Stimulated activated CD4-positive, alpha-beta T cell treated with anti-CD3 and anti-CD28 coated beads, TNF-alpha, amount 100 ng/mL, for 48 hours (primary cell): Measurements from ENCODE around the gene TUBA3D.
"Not testable (repeated sequence)": the region's sequence is repeated elsewhere in the genome, so short reads cannot be mapped to it uniquely, and the experiment has no call there.

Experiments used
- DNase-seq, 3 donors: peaks; one replicate each; pipeline ENCODE4 v3.0.0-alpha.2; 2020; ENCODE audit warnings: low read depth in 3 of 3

Gene TUBA3D

DNA sequence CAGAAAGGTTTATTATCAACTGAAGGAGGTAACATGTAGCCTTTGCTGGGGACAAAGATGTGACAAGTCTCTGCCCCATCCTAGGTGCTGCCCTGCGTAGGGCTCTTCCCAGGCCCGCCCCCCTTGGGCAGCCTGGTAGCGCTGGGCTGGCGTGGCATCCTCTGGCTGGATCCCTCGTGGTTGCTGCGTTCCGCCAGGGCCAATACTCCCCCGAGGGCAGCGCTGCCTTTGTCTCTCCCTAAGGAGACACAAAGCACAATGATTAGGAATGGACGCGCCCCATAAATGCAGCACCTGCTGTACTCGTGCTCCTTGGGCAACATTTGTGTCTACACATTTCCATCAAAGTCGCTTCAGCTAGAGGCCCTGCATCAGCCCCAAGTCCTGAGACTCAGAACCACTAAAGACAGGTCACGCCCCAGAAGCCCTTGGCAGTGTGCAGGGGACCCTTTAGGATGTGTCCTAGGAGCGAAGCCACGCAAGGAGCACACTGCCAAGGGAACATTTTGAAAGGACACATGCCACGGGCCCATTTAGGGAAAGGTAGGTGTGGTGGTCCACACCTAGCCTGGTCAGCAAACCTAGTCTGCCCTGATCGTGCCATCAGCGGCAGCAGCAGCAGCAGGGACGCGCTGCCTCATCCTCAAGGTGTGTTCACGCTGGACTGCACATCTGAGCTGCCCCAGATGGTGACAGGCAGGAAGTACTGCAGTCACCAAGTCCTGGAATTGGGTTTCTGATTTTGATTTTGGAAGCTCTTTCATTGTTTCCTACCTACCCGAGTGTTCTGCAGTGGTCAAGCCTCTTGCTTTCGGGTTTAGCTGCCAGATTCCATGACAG lies 8.3 kb downstream of the TUBA3D start:
- not testable (repeated sequence) for DNase-seq

DNA sequence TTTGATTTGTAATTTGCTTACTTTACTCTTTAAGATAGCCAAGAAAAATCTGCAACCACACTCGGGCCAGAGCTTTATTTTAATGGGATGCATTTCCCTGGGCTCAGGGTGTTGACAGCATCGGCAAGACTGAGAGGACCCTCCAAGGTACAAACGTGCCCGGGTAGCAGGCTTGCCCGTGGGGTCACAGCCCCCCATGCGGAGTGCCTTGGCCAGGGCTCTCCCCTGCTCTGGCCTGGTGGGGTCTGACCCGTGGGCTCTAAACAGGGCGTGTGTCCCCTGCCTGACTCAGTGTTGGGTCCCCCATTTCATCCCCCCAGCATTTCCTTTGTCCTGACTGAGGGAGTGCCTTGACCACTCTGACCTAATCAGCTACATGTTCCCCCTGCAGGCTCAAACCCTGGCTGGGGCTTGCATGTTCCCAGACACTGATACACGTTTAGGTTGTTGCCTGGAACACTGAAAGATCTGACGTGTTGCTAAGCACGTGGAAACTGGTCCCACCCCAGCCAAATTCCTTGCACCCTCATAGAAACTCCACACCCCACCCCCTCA lies 9.1 kb downstream of the TUBA3D start:
- DNase-seq, result not testable (repeated sequence)

DNA sequence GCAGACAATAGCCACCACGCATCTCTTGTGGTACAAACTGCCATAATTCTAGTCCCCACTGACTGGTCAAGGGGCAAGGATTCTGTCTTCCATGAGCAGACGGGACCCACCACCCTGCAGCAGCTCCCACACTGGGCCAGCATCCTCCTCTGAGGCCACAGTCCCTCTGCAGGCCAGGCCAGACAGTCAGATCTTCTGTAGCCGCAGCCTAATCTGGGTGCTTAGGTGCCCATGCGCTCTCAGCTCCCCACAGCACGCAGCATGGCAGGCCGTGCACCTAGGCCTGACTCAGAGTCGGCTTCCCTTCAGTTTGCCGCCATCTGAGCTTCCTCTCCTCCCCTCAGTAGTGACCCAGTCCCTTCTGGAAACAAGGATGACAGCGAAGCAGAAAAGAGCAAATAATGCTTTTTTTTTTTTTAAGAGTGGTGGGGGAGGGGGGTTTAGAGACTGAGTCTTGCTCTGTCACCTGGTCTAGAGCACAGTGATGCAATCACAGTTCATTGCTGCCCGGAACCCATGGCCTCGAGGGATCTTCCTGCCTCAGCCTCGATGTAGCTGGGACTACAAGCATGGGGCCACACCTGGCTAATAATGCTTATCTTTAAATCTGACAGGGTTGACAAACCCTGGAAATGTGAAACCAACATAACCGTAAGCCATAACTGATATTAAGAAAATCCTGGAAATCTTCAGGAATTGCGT lies 10.4 kb downstream of the TUBA3D start:
- not testable (repeated sequence) for DNase-seq

DNA sequence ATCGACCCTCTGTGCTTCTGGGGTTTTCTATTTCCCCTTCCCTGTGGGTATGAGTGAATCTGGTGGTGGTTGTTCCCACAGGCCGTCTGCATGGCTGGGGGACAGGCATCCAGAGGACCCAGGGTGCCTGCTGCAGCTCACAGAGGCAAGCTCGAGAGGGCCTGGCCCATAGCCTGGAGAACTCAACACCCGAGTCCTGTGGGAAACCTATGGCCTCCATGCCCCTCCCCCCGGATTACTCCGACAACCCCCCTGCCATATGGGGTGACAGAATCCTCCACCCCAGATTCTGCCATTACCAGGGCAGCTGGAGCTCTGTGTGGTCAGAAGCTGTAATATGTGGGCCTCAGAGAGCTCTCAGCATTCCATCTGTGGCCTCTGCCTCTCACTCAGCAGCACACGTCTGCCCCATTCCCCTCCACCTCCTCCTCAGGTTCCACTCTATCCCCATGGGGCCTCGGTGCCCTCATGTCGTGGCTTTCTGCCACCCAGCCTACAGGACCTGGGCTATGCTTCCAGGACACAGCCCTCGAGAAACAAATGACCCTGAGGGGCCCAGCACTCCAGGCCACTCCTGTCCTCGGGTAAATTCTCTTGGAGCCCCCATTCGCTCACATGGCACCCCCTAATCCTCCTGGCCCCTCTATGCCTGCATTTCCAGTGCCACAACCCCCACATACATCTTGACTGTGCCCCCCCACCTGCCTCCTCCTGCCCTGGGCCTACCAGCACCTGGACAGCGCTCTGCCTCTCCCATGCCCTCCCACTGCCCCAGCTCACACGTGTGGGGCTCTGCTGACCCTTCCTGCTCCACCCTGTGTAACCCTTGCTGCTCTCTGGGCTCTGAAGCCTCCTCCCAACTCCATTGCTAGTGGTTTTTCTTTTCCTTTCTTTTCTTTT lies 12.6 kb downstream of the TUBA3D start:
- no peak for DNase-seq

DNA sequence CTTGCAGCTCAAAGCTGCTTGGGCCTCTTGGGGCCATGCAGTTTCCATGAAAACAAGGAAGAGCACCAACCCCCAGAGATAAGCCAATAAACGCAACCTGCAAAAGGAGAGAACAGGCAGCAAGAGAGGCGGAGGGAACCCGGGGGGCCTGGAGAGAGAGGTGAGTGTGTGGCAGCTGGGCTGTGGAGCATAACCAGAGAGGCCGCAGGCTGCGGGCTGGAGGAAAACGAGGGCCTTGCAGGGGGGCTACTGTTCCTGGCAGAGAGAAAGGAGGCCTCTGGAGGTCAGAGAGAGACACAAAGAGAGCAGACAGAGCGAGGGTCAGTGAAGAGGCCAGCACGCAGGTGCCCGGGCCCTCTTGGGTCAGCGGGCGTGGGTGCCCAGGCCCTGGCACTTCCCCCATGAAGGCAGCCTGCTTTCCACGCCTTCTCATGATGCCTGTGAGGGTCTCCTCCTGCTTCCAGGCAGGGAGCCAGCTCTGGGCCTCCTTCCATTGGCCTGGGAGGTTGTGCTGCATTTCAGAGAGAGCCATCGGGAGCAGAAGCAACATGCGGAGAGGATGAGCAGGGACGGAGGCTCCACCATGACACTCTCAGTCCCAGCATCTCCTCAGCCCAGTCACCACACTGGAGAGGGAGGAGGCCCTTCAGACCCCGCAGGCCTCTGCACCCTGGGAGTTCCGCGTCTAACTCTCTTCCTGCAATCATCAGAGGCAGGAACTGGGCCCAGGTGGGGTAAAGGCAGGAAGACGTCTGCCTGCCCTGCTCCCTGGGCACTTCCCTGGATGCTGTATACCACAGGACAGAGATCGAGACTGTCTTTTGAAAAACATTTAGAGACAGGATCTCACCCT lies 14.9 kb downstream of the TUBA3D start:
- peak in 1 of 3 donors; percentile 16 for DNase-seq

DNA sequence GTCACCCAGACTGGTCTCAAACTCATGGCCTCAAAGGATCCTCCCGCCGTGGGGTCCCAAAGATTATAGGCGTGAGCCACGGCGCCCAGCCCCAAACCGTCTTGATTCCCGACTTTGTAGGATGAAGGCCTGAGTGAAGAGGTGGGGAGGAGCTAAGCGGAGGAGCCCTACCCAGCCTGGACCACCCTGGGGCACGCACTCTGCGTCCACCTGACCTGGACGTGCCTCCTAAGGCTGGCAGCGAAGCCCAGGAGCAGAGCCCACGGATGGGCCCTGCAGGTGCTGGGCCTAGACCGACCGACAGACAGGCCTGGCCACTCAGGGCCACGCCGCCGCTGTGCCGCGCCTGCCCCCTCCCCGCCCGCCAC lies 15.5 kb downstream of the TUBA3D start:
- not testable (repeated sequence) for DNase-seq

DNA sequence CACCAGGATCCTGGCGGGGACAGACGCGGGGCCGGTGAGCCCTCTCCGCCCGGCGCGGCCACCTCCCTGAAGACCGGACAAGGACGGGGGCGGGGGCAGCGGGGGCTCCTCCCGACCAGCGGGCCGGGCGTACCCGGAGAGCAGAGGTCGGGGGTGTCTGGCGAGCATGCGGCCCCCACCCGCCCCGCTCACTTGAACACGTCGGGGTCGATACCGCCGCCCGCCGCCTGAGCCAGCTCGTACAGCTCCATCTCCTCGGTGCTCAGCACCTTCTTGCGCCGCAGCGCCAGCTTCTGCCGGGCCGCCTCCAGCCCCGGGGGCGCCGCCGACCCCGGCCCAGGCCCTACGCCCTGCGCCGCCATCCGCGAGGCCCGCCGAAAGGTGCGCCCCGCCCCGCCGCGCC lies 16.1 kb downstream of the TUBA3D start, which contains the start of gene MZT2A:
Gene MZT2A (minus strand): TSS at position 383 of the 403 bp plus-strand sequence. CDS start 21 bp downstream, at position 362.
- DNase-seq, result peak in 1 of 3 donors; percentile 25

DNA sequence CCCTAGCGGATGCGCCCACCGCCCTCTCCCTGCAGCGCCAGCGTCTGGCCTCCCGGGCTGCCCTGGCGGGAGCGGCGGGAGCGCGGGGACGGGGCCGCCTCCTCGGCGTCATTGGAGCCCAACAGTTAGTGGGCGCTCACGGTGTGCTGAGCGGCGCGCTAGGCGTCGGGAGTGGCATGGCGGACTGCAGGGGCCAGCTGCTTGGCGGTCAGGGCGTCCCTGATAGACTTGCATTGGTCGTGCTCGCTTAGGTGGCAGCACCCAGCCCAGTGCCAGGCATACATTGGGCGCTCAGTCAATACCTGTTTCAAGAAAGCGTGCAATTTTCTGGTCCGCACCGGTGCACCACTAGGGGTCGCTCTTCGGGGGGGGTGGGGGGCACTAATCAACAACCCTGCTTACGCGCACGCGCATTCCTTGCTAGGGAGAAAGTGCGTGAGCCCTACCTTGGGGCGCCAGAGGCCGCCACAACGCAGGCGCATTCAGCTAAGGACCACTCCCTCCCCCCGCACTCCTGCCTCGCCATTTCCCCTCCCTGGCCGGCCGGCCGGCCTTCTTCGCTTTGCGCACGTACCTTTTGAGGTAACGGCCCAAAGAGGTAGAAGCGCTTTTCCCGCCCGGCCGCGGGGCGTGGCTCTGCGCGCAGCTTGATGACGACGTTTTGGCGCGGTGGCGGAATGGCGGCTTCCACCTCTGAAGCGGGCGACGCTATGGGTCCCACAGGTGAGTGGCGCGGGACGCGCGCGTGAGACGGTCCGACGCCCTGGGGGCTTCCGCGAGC lies 16.7 kb downstream of the TUBA3D start:
- peak; percentile 80 to 95 (median 93) for DNase-seq

DNA sequence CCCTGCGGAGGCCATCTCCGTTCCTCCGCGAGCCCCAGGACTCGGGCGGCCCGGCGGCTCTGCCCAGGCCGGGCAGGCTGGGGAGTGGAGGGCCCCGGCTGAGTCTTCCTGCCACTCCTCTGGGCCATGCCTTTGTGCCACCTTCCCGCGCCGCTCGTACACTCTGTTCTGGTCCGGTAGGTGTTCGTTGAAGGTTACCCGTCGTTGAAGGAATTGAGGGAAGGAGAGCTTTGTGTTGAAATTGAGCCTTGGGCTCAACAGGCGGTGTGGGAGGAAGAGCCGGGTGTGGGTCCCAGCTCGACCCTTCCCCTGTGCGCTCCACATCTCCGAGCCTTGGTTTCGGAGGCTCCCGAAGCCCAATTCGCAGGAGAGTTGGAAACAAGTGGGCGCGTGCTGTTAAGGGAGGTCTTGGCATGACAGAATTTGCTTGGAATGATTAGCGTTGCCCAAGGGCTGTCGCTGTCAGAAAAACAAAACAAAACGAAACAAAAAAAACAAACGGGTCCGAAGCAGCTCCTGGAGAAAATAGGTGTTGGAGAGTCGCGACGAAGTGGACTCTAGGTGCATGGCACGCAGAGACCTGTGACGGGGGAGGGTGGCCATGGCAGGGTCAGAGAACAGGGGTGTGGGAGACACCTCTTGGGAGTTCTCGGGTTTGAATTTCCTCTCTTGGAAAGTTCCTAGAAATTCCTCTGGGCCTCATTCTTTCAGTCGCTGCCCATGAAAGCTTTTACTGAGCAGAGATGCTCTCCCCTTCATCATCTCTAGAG lies 17.5 kb downstream of the TUBA3D start:
- peak in 1 of 3 donors; percentile 13 for DNase-seq

DNA sequence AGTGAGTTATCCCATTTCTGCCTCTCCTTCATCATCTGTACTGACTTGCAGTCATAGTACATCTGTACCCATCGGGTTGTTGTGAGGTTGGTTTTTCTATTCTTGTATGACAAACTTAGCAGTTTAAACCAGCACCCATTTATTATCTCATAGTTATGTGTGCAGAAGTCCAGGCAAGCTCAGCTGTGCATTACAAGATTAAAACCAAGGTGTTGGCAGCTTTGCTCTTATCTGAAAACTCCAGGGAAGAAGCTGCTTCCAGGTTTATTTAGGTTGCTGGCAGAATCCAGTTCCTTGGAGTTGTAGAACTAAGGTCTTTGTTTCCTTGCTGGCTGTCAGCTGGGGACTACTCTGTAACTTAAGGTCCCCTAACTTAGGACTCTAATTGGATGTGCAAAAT lies 19.6 kb downstream of the TUBA3D start:
- not testable (repeated sequence) for DNase-seq

DNA sequence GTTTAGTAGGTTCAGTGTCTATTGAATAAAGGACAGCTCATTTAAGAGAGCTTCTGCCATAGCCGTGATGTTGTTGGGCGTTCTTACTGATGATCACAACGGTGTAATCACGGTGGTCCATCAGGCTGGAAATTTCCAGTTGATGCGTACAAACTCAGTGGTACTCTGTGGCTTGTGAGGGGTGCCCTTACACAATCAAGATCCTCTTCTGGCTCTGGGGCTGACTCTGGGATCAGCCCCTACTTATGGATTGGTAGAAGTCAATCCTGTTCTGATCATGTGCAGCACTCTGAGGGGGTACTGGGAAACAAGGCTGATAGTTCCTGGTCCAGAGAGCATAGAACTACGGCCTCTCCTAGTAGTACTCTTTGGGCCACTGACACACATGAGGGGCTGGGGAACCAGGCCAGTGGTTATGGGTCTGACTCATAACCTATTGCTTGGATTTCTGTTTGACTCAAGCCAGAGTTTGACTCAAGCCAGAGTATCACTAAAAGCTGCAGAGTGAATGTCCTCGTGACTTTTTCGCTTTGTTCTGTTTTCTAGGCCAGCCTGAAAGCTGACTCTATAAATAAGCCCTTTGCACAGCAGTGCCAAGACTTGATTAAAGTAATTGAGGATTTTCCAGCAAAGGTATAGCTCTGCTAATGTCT lies 22.5 kb downstream of the TUBA3D start:
- DNase-seq, result not testable (repeated sequence)

DNA sequence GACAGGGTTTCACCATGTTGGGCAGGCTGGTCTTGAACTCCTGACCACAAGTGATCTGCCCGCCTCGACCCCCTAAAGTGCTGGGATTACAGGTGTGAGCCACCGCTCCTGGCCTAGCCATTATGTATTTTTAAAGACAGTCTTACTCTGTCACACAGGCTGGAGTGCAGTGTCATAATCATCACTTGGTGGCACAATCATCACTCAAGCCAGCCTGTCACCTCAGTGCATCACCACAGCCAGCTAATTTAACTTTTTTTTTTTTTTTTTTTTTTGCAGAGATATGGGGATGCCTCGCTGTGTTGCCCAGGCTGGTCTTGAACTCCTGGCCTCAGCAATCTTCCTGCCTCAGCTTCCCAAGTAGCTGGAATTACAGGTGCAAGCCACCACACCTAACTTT lies 27.7 kb downstream of the TUBA3D start:
- DNase-seq, result not testable (repeated sequence)

DNA sequence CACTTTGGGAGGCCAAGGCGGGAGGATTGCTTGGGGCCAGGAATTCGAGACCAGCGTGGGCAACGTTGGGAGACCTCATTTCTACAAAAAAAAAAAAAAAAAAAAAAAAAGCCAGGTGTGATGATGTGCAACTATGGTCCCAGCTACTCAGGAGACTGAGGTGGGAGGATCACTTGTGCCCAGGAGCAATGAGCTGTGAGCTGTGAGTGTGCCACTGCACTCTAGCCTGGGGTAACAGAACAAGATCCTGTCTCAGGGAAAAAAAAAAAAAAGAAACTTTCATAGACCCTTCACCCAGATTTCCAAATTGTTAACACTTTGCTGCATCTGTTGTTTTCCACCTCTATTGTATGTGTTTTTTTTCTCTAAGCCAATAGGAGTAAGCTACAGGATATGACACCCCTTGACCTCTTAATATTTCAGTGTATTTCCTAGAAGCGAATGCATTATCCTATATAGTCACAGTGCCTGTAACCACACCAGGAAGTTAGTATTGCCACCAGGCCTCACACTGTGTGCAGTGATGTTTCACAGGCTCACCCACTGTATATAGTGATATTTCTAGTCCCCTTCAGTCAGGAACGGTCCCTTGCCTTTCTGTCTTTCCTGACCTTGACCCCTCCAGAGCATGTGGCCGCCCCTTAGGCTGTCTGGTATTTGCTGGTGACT lies 28.3 kb downstream of the TUBA3D start:
- not testable (repeated sequence) for DNase-seq

DNA sequence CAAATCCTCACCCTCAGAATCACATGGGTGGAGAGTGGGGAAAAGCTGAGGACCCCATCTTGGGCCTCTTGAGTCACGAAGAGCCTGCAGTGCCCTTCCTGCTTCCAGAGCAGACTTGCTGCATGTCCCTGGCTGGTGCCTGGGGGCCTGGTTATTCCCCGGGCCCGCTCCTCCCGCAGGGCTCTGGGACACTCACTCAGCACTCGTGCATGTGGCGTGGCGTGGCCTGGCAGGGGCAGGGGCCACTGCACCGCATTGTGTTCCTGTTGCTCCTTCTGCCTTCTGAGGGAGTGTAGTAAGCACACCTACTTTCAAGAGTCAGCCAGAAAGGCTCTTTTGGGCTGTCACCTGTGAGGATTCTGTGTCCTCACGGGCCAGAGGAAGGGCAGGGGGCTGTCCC lies 33.7 kb downstream of the TUBA3D start:
- no peak for DNase-seq

DNA sequence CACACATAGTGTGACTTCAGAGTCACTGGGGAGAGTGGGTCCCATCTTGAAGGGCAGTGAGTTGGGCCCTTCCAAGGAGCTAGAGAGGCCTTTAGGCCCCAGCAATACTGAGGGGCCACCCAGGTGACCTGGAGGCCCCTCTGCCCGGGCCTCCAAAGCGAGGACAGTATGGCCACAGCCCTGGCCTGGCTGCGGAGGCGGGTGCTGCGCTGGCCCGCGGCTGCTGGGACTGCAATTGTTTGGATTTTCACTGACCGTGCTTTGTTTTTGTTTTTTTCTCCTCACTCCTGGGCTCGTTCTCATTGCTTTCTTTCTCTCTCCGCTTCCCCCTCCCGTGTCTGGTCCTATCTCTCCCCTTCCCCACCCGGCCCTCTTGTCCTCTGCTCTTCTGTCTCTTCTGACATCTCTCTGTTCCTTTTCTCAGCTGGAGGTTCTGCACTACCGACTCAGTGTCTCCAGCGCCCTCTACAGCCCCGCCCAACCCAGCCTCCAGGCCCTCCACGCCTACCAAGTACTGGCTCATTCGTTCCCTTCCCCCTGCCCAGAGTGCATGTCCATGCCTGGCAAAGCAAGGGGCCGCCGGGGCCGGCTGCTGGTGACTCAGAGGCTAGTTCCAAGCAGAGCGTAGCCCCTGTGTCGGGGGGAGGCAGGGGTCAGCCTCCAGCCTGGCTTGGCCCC lies 35.5 kb downstream of the TUBA3D start:
- DNase-seq, result not testable (repeated sequence)

DNA sequence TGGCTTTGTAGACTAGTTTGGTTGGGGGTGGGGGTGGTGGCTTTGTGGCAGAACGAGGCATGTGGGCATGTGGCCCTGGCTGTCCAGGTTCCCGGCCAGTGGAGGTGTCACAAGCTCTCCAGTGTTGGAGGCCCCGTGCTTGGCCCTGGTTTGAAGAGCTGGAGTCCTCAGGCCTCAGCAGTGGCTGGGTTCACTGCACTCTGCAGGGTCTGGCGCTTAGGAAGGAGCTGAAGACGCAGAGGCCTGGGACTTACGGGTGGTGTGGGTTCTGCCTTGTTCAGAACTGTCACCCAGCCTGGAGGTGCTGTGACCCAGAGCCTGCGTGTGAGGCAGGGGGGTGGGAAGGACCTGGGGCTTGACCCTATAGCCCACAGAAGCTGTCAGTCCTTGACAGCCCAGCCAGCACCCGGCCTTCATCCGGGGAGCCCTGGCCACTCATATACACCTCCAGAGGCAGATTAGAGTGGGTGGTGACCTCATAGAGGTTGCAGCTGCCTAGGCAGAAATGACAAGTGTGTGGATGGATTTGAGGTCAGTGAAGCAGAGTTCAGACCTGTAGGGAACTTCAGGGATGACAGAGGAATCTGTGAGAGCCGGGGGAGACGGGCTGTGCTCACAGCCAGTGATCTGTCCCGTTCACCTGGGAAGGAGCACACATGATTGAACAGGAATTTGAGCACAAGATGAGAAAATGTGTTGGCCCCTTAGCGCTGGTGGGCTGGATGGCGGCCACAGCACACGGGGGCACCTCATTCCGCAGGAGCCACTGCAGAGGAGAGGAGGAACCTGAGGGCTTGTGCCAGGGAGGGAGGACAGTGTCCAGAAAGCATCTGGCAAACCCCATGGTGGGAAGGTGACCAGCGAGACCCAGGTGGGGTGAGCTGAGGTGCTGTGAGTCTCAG lies 36.3 kb downstream of the TUBA3D start:
- not testable (repeated sequence) for DNase-seq
